ENCODE results near the gene OR13J1. TPM values are rescaled to one million over a fixed set of nuclear protein-coding genes. Genes with fewer than 3 reads are reported as not detected.
A peak's percentile ranks its signal among the peaks of the same experiment; 100 is the strongest.
"Not testable (repeated sequence)": the region's sequence is repeated elsewhere in the genome, so short reads cannot be mapped to it uniquely, and the experiment has no call there.

Gene OR13J1
- total RNA-seq, 1 donor from 2014 or later, result not detected

DNA sequence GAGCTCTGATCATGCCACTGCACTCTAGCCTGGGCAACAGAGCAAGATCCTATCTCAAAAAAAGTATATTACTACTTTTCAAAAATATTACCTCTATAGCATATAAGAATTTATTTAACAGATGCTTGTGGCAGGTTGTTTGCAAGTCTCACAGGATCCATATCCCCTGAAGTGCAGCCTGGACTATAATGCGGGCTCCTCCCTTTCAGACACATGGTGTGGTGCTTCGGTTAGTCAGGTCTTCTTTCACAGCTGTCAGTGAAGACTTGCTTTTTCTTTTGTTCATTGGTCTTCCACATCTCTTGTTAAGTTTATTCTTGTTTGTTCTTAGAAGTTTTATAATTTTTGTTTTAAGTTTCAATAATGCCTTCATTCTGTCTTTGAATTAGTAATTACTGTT is 26.4 kb upstream of the OR13J1 start:
- no peak for TF ChIP-seq CTCF (IDR thresholded peaks at IDR 0.05; ENCODE audit: partially characterized antibody, unreplicated experiment)
- no peaks in the 10 kb centered on the region for H3K4me1 Mint-ChIP-seq (ENCODE audit: low read depth, unreplicated experiment)
- H3K9me3 Mint-ChIP-seq (ENCODE audit: unreplicated experiment), result no peaks in the 10 kb centered on the region
- no peak for DNase-seq
- no peak overlapping the region for H3K27ac Mint-ChIP-seq (ENCODE audit: unreplicated experiment)
- no peak overlapping the region for H3K4me3 Mint-ChIP-seq (ENCODE audit: unreplicated experiment)
- H3K27me3 Mint-ChIP-seq (ENCODE audit: unreplicated experiment), result peaks cover 1% of the 10 kb centered on the region
- H3K36me3 Mint-ChIP-seq (ENCODE audit: unreplicated experiment), result no peaks in the 10 kb centered on the region

DNA sequence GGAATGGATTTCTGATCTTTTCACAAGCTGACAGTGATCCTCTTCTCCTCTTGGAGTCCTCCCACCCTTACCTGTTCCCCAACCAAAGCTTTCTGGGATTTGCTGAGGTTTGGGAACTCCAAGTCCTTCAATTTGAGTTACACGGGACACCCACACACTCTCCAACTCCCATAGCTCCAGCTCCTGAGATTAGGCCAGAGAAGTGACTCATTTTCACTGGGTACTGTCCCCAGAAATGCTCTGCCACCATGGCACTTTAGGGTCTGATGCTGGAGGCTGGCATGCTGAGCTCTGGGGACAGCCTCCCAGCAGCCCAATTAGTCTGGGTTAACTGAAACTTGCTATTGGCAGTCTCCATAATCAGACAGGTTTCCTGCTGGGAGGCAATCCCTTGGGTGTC is 21.9 kb upstream of the OR13J1 start:
- H3K27me3 Mint-ChIP-seq (ENCODE audit: unreplicated experiment), result peaks cover 2% of the 10 kb centered on the region
- no peaks in the 10 kb centered on the region for H3K9me3 Mint-ChIP-seq (ENCODE audit: unreplicated experiment)
- H3K4me3 Mint-ChIP-seq (ENCODE audit: unreplicated experiment), result no peak overlapping the region
- TF ChIP-seq CTCF (IDR thresholded peaks at IDR 0.05; ENCODE audit: partially characterized antibody, unreplicated experiment), result no peak
- no peak for DNase-seq
- H3K27ac Mint-ChIP-seq (ENCODE audit: unreplicated experiment), result no peak overlapping the region
- no peaks in the 10 kb centered on the region for H3K36me3 Mint-ChIP-seq (ENCODE audit: unreplicated experiment)
- H3K4me1 Mint-ChIP-seq (ENCODE audit: low read depth, unreplicated experiment), result no peaks in the 10 kb centered on the region

- no peaks in the 10 kb centered on the region for H3K9me3 Mint-ChIP-seq (ENCODE audit: unreplicated experiment)
- H3K27me3 Mint-ChIP-seq (ENCODE audit: unreplicated experiment), result peaks cover 2% of the 10 kb centered on the region
- H3K36me3 Mint-ChIP-seq (ENCODE audit: unreplicated experiment), result no peaks in the 10 kb centered on the region
- no peak overlapping the region for H3K4me3 Mint-ChIP-seq (ENCODE audit: unreplicated experiment)
- no peak for DNase-seq
- no peaks in the 10 kb centered on the region for H3K4me1 Mint-ChIP-seq (ENCODE audit: low read depth, unreplicated experiment)
- H3K27ac Mint-ChIP-seq (ENCODE audit: unreplicated experiment), result no peak overlapping the region
- TF ChIP-seq CTCF (IDR thresholded peaks at IDR 0.05; ENCODE audit: partially characterized antibody, unreplicated experiment), result no peak
Measured at GRCh38 chr9:35891646-35892045, 21.4 kb upstream of the OR13J1 start.

DNA sequence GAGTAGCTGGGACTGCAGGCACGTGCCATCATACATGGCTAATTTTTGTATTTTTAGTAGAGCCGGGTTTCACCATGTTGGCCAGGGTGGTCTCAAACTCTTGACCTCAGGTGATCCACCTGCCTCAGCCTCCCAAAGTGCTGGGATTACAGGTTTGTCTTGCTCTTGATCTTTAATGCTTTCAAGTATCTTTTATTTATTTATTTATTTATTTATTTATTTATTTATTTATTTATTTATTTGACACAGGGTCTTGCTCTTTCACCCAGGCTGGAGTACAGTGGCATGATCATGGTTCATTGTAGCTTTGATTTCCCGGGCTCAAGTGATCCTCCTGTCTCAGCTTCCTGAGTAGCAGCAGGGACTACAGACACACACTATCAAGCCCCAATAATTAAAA is 14.7 kb upstream of the OR13J1 start:
- not testable (repeated sequence) for H3K9me3 Mint-ChIP-seq (ENCODE audit: unreplicated experiment); DNase-seq; H3K27ac Mint-ChIP-seq (ENCODE audit: unreplicated experiment); H3K4me3 Mint-ChIP-seq (ENCODE audit: unreplicated experiment); H3K27me3 Mint-ChIP-seq (ENCODE audit: unreplicated experiment); H3K4me1 Mint-ChIP-seq (ENCODE audit: low read depth, unreplicated experiment); H3K36me3 Mint-ChIP-seq (ENCODE audit: unreplicated experiment)

DNA sequence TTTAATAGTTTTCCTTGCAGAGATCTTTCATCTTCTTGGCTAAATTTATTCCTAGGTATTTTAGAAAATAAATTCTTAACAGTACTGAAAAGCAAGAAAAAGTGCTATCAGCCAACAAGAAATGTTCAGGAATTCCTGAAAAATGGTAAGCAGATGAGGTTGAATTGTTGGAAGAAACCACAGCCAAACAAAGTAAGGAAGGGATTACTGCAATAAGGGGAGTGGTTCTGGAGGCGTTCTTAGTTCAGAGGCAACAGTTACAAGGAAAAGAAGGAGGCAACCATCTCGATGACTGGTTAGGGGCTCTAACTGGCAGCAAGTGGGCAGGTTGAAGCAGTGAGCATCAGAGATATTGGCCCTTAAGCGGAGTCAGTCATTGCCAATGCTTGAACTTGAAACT is 12.8 kb upstream of the OR13J1 start:
- H3K9me3 Mint-ChIP-seq (ENCODE audit: unreplicated experiment), result no peaks in the 10 kb centered on the region
- peaks cover 4% of the 10 kb centered on the region for H3K4me1 Mint-ChIP-seq (ENCODE audit: low read depth, unreplicated experiment)
- no peak for TF ChIP-seq CTCF (IDR thresholded peaks at IDR 0.05; ENCODE audit: partially characterized antibody, unreplicated experiment)
- H3K27me3 Mint-ChIP-seq (ENCODE audit: unreplicated experiment), result no peaks in the 10 kb centered on the region
- peaks cover under 1% of the 10 kb centered on the region for H3K36me3 Mint-ChIP-seq (ENCODE audit: unreplicated experiment)
- H3K27ac Mint-ChIP-seq (ENCODE audit: unreplicated experiment), result peak overlapping the region; percentile 10
- peak overlapping the region; percentile 6 for H3K4me3 Mint-ChIP-seq (ENCODE audit: unreplicated experiment)
- DNase-seq, result no peak
